NB4 (cell line): Measurements from ENCODE around the gene RXRA.

Experiments used
- DNase-seq: peaks from one replicate; pipeline ENCODE4 v3.0.0; 2010; ENCODE audit warnings: low read depth
- H3K4me3 ChIP-seq: one replicate; pipeline ENCODE4 v1.5.1; 2011; ENCODE audit warnings: mild to moderate bottlenecking, low read depth, low read length, moderate library complexity
- MYC ChIP-seq: IDR thresholded peaks from 2 replicates; pipeline ENCODE4 v1.6.1; 2011; ENCODE audit warnings: low read depth, low read length
- POLR2A ChIP-seq: IDR thresholded peaks from 2 replicates; pipeline ENCODE4 v1.6.1; 2011; ENCODE audit warnings: mild to moderate bottlenecking; ENCODE audit not compliant: insufficient read length; ENCODE audit errors: extremely low read depth
- TF ChIP-seq, protein P1 (sequence below): IDR thresholded peaks from one replicate; pipeline ENCODE4 v1.5.1; 2012; ENCODE audit warnings: low read depth, low read length
- TF ChIP-seq, protein P2 (sequence below): IDR thresholded peaks from 2 replicates; pipeline ENCODE4 v1.6.1; 2011; ENCODE audit warnings: low read depth, low read length

Gene RXRA

DNA sequence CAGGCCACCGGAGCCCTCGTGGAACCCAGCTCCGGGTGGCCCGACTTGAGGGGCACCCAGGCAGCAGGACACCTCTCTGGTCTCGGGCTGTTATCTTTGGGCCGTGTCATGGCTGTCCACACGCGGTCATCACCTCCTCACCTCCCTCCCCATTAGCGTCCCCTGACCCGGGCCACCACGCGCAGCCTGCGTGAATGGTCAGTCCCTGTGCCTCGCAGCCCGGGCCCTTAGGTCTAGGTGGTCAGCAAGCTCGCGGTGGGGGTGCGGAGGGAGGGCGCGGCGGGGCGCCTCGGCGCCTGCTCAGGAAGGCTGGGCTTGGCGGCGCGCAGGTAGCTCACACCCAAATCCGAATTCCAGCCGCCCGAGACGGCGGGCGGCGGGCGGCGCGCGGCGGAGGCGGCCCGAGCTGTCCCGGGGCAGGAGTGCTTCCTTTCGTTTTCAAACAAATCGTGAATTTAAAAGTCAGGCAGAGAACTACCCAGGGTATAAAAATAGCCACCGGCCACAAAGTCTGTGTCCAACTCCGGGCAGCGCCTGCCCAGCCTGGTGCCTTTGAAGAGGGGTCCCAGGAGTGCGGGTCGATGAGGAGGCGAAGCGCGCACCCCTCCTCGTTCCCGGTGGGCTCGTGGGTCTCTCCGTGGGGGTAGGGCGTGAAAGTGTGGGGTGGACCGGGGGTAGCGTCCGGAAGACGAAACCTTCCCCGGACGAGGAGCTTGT lies 1.0 kb upstream of the RXRA start:
- peak overlapping the region; percentile 68 for H3K4me3 ChIP-seq
- peak; percentile 60 for DNase-seq
- TF ChIP-seq MYC = no peak
- TF ChIP-seq, protein P1, sequence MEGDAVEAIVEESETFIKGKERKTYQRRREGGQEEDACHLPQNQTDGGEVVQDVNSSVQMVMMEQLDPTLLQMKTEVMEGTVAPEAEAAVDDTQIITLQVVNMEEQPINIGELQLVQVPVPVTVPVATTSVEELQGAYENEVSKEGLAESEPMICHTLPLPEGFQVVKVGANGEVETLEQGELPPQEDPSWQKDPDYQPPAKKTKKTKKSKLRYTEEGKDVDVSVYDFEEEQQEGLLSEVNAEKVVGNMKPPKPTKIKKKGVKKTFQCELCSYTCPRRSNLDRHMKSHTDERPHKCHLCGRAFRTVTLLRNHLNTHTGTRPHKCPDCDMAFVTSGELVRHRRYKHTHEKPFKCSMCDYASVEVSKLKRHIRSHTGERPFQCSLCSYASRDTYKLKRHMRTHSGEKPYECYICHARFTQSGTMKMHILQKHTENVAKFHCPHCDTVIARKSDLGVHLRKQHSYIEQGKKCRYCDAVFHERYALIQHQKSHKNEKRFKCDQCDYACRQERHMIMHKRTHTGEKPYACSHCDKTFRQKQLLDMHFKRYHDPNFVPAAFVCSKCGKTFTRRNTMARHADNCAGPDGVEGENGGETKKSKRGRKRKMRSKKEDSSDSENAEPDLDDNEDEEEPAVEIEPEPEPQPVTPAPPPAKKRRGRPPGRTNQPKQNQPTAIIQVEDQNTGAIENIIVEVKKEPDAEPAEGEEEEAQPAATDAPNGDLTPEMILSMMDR = no peak
- TF ChIP-seq, protein P2, sequence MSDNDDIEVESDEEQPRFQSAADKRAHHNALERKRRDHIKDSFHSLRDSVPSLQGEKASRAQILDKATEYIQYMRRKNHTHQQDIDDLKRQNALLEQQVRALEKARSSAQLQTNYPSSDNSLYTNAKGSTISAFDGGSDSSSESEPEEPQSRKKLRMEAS = no peak
- no peak for TF ChIP-seq POLR2A

DNA sequence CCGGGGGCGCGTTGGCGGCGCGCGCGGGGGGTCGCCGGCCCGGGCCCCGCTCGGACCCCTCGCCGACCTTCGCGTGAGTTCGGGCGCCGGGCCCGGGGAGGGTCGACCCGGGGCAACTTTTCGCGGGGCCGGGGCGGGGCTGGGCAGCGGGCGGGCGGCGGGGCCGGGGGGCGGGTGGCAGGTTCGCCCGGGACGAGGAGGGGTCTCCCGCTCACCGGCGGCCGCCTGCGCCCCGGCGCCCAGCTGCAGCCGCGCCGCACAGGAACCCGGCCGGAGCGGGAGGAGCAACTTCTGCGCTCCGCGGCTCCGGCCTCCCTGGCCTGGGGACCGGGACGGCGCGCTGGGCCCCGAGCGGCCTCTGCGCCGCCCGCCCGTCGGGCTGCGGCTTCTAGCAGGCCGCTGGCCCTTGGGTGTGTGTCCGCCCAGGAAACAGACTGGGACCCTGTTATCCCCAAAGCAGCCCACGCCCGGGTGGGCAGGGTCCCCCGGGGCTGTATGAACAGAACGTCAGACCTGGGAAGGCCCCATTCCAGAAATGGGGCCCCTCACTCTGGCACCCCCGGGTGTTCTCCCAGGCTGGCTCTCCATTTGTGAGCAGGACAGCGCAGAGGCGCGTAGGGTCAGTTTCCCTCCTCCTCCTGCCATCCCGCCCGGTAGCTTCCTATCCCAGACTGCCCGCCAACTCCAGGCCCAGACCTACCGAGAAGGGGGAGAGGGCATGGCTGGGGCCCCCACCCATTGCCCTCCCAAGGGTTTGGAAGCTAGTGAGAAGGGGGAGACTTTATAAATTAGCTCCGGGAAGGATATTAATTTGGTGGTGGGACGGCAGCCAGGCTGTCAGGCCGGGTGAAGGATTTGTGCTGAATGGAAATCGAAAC lies 708 bp downstream of the RXRA start:
- TF ChIP-seq, protein P1 = no peak
- TF ChIP-seq MYC (no peak), POLR2A (no peak)
- TF ChIP-seq, protein P2 = no peak
- peak; percentile 51 for DNase-seq
- peak overlapping the region; percentile 72 for H3K4me3 ChIP-seq

DNA sequence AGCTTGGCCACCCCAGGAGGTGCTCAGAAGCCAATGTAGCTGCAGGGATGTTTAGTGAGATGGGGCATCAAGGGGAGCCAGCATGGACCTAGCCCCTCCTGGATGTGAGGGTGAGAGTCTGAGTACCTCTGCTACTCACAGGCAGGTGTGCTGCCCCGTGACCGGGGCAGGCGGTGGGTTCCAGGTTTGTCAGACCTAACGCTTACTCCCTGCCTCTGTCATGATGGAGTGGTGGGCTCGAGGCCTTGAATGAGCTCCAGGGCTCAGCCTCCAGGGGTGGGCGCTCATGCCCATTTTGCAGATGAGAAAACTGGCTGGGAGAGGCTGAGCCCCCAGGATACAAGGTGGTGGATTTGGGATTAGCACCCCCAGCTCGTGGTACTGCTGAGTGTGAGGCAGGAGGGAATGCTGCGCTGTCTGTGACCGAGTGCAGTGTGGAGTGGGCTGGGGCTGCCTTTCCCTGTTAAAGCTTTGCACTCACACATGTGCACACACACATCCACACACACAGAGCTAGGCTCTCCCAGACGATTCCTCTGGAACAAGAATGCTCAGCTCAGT lies 1.5 kb downstream of the RXRA start:
- peak overlapping the region; percentile 72 for H3K4me3 ChIP-seq
- no peak for TF ChIP-seq MYC
- TF ChIP-seq, protein P2 = no peak
- no peak for DNase-seq

DNA sequence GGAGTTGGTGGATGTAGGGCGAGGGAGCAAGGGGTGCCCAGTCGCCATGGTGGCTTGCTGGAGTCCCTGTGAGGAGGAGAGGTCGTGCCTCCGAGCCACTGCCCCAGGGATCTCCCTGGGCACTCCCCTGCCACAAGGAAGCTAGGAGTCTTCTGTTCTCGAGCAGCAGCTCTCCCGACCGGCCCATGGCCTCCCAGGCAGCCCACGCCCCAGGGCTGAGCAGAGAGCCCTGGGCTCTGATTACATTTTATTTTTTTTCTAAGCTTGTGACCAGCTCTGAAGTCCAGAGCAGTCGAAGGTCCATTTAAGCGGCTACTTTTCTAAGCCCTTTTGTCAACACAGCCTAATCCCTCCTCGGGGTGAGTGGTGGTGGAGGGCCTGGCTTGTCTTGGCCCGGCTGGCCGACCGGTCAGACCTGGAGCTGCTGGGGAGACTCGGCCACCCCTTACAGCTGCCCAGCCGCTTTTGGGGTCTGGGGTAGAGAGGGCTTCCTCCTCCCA lies 2.1 kb downstream of the RXRA start:
- peak overlapping the region; percentile 72 for H3K4me3 ChIP-seq
- DNase-seq = no peak
- TF ChIP-seq MYC = no peak
- TF ChIP-seq POLR2A = no peak
- TF ChIP-seq, protein P2 = no peak
- TF ChIP-seq, protein P1 = no peak

DNA sequence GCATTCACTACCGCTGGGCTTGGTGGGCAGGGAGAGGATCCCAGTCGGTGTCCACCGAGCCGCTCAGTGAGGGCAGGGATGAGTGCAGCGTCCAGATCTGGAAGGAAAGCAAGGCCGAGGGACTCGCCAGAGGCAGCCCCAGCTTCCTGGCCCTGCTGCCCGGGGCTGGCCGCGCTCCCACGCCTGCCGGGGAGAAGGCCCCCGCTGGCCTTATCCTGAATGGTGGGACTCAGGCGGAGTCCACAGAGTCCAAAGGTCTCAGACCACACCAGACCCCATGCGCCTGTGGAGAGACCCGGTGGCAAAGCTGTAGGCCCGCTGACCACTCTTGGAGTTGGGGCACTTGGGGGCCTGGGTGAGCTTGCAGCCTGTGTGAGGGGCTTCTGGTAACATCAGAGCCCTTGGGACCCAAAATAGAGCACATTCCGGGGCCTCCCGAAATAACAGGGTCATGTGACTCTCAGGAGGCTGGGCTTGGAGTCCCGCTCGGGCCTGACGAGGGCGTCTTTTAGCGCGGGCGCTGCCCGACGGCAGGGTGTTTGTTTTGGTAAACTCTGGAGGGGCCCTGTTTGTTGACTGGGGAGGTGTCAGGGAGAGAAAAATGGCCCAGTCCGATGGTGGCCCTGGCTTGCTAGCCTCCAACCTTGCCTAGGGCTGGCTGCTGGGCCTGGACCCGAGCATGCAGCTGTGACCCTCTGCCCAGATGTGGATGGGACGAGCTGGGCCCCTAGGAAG lies 2.8 kb downstream of the RXRA start:
- TF ChIP-seq, protein P1 = no peak
- TF ChIP-seq MYC = no peak
- TF ChIP-seq, protein P2 = no peak
- peak overlapping the region; percentile 72 for H3K4me3 ChIP-seq
- DNase-seq = no peak
